Ramos (cell line): ENCODE results near the gene YJU2.
"Not testable (repeated sequence)": the region's sequence is repeated elsewhere in the genome, so short reads cannot be mapped to it uniquely, and the experiment has no call there.

Experiments used
- in situ Hi-C: fragments of 300-500 bp; cut with MboI; formaldehyde crosslinking; loops from one replicate; pipeline ENCODE4 v1.14.3; 2022; ENCODE audit warnings: low sequenced_read_pairs; ENCODE audit not compliant: unreplicated experiment

The YJU2 gene

DNA sequence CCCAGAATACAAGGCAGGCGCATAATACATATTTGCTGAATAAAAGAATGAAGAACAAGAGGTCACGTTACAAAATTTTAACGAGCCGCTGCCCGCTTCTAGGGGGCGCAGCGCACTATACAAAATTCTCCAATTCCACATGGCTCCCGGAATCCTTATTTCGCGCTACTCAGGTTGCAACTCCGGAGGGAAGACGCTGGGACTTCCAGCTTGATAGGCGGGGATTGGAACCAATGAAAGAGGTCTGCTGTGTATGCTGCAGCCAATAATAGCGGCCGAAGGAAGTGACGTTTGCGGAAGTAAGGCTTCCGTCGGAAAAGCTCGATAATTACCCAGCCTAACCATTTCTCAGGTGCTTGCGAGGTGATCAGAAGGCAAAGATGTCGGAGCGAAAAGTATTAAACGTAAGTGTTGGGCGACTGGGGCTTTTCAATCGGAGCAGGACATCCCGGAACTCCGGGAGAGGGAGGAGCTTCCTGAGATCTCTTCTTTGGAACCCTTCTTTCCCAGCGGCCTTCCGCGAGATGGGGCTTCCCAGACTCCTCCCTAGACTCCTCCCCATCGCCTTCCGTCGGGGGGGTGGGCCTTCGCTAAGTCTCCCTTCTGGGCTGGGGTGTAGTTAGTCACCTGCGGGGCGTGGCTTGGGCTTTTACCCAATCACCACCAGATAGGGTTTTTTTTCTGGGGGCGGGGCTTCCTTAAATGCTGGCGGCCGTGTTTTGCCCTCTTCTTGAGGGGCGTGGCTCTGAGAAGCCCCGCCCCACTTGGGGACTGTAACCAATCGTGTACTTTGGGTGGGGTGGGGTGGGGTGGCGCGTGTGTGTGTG is at the start of gene YJU2:
YJU2 (plus strand) TSS at position 314 of the 827 bp plus-strand sequence; CDS start at position 381, 67 bp downstream.
- in situ Hi-C loops, result no loop called here

GRCh38 chr19:4197228-4197624 is 49.7 kb upstream of the YJU2 start:
- in situ Hi-C loops, result no loop called here

- in situ Hi-C loops, result no loop called here
These were observed 49.0 kb upstream of the YJU2 start for GRCh38 chr19:4197625-4198466.

DNA sequence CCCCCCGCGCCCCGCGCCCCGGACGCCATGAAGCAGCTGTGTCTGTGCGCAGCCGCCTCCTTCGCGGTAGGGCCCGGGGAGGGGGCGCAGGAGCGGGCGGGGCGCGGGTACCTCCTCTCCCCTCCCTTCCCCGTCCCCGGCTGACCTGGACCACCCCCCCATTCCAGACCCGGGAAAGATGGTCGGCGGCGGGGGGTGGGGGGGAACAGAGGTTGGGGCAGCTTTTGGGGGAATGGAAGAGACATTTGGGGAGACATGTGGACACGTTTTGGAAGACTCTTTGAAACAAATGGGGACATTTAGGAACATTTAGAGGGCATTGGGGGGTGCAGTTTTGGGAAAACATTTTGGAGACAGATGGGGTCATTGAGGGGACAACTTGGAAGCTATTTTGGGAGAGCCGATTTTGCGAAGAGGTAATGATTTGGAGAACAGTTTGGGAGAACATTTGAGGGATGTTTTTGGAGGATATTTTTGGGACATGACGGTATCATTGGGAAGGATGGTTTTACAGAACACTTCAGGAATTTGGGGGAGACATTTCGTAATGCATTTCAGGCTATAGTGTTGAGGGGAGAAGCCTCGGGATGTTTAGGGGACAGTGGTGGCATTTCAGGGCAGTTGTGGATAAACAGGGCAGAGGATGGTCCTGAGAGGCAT is 48.3 kb upstream of the YJU2 start:
- in situ Hi-C loops, result no loop called here

DNA sequence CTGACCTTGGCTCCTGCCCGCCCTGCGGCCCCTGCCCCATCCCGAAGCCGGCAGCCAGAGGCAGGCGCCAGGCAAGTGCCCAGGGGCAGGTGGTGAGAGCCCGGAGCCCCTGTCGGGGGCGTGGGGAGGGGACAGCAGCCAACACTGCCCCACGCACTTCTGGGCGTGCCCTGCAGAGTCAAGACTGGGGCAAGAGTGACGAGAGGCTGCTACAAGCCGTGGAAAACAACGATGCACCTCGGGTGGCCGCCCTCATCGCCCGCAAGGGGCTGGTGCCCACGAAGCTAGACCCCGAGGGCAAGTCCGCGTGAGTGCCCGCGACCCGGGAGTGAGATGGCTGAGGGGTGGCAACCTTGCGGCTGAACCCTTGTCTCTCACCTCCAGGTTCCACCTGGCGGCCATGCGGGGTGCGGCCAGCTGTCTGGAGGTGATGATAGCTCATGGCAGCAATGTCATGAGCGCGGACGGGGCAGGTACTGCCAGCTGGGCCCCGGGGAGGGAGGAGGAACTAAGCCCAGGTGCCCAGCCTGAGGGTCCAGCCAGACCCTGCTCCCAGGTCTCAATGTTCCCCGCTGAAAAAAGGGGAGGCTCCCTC is 47.1 kb upstream of the YJU2 start:
- in situ Hi-C loops, result loop anchor here (10.0 kb wide), 1 partner anchor 355 kb away; no protein-coding TSS in a partner anchor

DNA sequence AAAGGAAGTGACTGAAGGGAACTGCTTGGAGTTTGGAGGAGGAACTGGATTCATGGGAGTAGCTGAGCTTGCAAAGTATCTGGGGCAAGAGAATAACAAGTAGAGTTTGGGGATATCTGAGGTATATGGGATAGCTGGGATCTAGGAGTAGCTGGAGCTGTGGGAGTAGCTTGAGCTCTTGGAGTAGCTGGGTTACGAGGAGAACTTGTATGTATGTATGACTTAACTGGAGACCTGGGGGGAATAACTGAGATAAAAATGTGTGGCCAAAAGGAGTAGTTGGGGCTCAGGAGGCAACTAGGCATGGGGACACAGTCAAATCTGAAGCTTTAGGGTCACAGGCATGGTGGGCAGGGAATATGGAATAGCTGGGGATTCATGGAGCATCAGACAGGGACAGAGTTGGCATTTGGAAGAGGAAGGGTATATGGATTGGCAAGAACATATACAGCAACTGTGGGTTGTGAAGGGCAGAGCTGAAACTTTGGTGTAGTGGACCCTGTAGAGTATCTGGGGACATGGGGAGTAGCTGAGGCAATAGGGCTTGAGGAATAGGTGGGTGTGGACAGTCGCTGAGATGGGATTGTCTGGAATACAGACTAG is 45.8 kb upstream of the YJU2 start:
- in situ Hi-C loops, result loop anchor here (10.0 kb wide), 1 partner anchor 356 kb away; no protein-coding TSS in a partner anchor

DNA sequence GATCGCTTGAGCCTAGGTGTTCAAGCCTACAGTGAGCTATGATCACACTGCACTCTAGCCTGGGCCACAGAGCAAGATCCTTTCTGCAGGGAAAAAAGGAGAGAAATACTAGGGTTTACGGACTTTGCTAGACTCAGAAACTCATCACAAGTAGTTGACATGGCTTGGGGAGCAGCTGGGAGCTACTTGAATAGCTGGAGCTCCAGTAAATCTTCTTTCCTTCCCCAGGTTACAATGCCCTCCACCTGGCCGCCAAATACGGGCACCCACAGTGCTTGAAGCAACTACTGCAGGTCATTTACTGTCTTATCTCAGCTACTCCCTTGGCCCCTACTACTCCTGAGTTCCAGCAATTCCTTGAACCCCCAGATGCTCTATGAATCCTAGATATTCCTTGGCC is 45.1 kb upstream of the YJU2 start:
- in situ Hi-C loops, result loop anchor here (10.0 kb wide), 1 partner anchor 357 kb away; no protein-coding TSS in a partner anchor

- in situ Hi-C loops, result loop anchor here (10.0 kb wide), 1 partner anchor 362 kb away; no protein-coding TSS in a partner anchor
These were observed 39.9 kb upstream of the YJU2 start for GRCh38 chr19:4206818-4207484.

DNA sequence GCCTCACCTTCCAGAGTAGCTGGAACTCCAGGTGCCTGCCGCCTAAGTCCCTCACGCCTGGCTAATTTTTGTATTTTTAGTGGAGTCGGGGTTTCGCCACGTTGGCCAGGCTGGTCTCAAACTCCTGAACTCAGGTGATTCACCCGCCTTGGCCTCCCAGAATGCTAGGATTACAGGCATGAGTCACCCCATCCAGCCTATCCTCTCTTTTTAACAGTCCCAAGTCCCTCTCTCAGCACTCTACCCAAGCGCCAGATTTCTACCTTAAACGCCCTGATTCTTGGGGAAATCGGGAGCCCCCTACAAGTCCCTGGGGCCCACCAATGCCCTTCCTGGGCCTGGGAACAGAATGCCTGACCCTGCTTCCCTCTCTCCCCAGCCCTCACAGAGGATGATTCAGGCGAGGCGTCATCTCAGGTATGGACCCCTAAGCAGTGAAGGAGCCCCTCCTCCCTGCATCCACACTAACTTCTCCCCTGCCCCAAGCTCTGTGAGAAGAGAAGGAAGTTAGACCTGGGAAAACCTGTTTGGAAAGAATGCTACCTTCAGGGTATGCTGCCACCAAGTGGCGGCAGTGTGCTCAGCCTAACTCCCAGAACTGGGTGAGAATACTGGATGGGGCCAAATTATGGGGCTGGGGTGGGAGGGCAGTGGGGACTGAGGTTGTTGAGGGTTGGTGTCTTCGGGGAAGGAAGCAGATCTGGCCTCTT is 38.3 kb upstream of the YJU2 start:
- in situ Hi-C loops, result loop anchor here (10.0 kb wide), 1 partner anchor 364 kb away; no protein-coding TSS in a partner anchor

- in situ Hi-C loops, result no loop called here
These were observed 36.6 kb upstream of the YJU2 start for GRCh38 chr19:4210166-4210731.

- in situ Hi-C loops, result no loop called here
These were observed 33.8 kb upstream of the YJU2 start for GRCh38 chr19:4213116-4213515.

DNA sequence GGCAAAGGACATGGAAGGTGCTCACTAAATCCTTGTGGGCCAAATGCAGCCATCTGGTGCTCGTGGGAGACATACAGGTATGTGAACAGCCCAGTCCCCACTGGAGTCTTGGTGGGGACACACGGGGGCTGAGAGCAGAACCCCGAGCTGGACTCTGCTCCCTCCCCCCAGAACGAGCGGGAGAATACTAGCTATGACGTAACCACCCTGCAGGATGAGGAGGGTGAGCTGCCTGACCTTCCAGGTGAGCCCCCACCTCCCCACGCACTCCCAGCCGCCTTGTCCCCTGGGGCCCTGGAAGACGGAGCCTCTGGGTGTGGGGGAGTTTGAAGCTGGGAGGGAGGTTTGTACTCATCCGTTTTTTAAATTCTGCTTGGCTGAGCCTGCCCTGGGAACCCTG is 31.1 kb upstream of the YJU2 start:
- in situ Hi-C loops, result no loop called here

GRCh38 chr19:4216846-4217245 is 30.0 kb upstream of the YJU2 start:
- in situ Hi-C loops, result no loop called here

DNA sequence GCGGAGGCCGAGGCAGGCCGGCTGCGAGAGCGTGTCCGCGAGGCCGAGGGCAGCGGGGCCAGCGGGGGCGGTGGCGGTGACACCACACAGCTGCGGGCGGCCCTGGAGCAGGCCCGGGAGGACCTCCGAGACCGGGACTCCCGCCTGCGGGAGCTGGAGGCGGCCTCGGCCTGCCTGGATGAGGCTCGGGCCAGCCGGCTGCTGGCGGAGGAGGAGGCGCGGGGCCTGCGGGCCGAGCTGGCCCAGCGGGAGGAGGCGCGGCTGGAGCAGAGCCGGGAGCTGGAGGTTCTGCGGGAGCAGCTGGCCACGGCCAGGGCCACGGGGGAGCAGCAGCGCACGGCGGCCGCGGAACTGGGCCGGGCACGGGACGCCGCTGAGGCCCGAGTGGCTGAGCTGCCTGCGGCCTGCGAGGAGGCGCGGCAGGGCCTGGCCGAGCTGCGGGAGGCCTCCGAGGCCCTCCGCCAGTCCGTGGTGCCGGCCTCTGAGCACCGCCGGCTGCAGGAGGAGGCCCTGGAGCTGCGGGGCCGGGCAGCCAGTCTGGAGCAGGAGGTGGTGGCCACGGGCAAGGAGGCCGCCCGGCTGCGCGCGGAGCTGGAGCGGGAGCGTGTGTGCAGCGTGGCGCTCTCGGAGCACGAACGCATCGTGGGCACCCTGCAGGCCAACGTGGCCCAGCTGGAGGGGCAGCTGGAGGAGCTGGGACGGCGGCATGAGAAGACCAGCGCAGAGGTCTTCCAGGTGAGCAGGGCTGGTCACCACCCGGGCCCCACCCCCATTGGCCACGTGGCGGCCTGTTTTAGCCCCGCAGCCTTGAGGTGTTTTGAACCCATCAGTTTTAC is 29.2 kb upstream of the YJU2 start:
- in situ Hi-C loops, result no loop called here

GRCh38 chr19:4218523-4218922 is 28.4 kb upstream of the YJU2 start:
- in situ Hi-C loops, result not testable (repeated sequence)

DNA sequence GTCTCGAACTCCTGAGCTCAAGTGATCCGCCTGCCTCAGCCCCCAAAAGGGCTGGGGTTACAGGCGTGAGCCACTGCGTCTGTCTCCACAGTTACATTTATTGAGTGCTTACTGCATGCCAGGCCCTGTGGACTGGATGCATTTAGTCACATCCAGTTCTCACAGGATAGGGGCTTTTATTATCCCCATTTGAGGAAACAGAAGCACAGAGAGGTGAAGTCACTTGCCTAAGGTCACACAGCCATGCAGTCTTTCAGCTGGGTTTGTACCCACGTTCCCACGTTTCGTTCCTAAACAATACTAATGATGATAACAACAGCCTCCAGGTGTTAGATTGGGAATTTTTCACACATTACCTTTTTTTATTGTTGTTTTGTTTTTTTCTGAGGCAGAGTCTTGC is 26.7 kb upstream of the YJU2 start:
- in situ Hi-C loops, result no loop called here

GRCh38 chr19:4224470-4224869 is 22.4 kb upstream of the YJU2 start:
- in situ Hi-C loops, result no loop called here
